Activated gamma-delta T cell treated with anti-CD3 and anti-CD28 coated beads, Interleukin-2, amount 50 U/mL, for 16 hours (primary cell): ENCODE results near the gene RBM4B.
"Not testable (repeated sequence)": the region's sequence is repeated elsewhere in the genome, so short reads cannot be mapped to it uniquely, and the experiment has no call there.

ENCODE experiments used
- DNase-seq: peaks from one replicate; pipeline ENCODE4 v3.0.0-alpha.2; 2020; ENCODE audit warnings: low read depth

The RBM4B gene

GRCh38 chr11:66641834-66642233 lies 35.9 kb downstream of the RBM4B start:
- DNase-seq, result no peak

- not testable (repeated sequence) for DNase-seq
Measured at GRCh38 chr11:66639814-66640340, 37.8 kb downstream of the RBM4B start.

DNA sequence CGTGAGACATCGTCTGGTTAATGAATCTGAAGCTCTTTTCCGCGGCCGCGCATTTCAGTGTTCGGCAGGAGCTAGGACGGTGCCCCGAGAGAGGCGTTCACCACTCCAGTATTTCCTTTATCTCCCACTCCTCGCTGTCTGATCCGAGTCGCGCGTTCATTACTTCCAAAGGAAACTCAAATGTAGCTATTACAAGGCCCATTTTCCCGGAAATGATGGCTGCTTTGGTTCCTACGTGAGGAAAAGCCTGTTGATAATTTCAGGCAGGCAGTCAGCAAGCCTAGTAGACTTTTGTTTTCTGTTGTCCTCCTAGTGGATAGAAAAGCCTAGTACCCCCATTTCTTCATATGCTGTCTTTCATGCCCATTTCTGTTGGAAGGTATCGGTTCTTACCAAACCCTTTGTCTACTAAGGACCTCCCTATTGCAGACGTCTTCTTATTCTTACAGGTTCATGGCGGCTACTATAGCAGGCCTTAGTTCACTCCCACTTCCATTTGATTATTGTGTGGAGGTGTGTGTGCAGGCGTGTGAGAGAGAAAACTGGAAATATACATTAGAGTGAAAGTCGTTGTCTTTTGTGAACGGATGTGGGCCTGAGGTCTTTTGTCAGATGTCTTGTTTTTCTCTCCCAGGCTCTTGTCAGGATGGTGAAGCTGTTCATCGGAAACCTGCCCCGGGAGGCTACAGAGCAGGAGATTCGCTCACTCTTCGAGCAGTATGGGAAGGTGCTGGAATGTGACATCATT lies 38.4 kb downstream of the RBM4B start:
- no peak for DNase-seq

GRCh38 chr11:66638177-66639065 lies 39.3 kb downstream of the RBM4B start, which contains the start of gene RBM4:
RBM4 (plus strand) TSS chr11:66638703; CDS start chr11:66639712, 1,009 bp downstream.
- DNase-seq, result peak; percentile 94

- DNase-seq, result no peak
Measured at GRCh38 chr11:66637557-66638176, 40.0 kb downstream of the RBM4B start.

GRCh38 chr11:66636411-66636810 lies 41.3 kb downstream of the RBM4B start:
- no peak for DNase-seq

DNA sequence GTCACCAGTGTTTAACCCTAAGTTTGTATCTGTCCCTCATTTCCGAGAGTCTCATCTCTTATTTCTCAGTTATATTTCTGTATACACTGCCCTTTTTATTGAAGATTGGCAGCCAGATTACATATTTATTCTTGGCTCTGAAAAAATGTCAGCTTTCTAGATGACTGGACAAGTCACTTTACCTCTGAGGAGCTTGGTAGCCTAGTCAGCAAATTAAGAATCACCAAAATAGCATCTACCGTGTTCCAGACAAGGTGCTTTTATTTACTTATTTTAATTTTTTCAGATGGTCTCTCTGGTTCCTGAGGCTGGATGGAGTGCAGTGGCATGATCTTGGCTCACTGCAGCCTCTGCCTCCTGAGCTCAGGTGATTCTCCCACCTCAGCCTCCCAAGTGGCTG lies 44.7 kb downstream of the RBM4B start:
- DNase-seq, result no peak

GRCh38 chr11:66631883-66632282 lies 45.8 kb downstream of the RBM4B start:
- DNase-seq, result no peak

DNA sequence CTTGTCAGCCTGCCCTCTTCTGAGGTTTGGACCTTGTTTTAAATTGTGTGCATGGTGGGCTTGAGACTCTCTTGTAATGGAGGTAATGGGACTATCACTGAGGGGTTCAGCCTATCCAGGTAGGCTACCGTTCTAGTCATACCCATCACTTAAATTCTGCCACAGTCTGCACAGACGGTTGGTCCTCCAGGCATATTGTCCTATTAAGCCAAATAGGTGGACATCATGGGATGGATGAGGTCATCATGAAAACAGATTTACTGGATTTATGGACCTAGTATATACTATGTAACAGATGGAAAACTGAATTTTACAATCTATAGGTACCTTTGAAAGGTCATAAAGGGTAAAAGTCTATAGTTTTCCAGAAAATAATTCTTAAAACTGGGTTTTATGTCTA lies 48.3 kb downstream of the RBM4B start:
- no peak for DNase-seq

GRCh38 chr11:66628061-66628603 lies 49.6 kb downstream of the RBM4B start:
- DNase-seq, result no peak

GRCh38 chr11:66626926-66627325 lies 50.8 kb downstream of the RBM4B start:
- no peak for DNase-seq

DNA sequence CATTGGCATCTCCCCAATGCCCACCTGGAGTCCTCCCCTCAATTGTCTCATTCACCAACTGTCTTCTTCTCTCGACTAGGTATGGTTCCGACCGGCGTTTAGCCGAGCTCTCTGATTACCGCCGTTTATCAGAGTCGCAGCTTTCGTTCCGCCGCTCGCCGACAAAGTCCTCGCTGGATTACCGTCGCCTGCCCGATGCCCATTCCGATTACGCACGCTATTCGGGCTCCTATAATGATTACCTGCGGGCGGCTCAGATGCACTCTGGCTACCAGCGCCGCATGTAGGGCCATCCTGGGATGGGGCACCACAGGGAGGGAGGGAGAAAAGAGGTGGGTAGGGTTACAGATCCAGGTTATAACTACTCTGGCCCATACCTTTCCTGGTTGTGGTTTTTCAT lies 51.3 kb downstream of the RBM4B start:
- no peak for DNase-seq

DNA sequence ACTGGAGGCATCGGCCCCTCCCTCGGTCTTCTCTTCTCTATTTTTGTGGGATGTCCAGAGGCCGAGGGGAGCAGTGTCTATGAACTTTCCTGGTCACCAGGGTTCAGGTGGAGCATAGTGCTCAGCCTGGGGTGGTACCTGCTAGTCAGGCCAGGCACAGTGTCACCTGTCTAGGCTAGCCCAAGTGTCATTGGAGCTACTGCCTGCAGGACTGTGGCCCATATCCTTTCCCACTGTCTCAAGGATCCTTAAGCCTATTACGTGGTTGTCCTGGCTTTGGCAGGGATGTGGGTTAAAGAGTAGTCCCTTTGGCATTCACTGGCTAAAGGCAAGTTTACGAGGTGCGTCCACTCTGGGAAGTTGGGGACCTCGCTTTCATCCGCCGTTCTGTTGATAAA lies 51.9 kb downstream of the RBM4B start:
- no peak for DNase-seq

DNA sequence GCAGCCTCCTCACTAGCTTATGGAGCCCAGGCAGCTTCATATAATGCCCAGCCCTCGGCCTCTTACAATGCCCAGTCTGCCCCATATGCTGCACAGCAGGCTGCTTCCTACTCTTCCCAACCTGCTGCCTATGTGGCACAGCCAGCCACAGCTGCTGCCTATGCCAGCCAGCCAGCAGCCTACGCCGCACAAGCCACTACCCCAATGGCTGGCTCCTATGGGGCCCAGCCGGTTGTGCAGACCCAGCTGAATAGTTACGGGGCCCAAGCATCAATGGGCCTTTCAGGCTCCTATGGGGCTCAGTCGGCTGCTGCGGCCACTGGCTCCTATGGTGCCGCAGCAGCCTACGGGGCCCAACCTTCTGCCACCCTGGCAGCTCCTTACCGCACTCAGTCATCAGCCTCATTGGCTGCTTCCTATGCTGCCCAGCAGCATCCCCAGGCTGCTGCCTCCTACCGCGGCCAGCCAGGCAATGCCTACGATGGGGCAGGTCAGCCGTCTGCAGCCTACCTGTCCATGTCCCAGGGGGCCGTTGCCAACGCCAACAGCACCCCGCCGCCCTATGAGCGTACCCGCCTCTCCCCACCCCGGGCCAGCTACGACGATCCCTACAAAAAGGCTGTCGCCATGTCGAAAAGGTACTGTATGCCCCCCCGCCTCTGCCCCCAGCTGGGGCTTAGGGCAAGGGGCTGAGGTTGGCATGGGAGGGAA lies 52.5 kb downstream of the RBM4B start:
- DNase-seq, result no peak

GRCh38 chr11:66624450-66624849 lies 53.2 kb downstream of the RBM4B start:
- no peak for DNase-seq

DNA sequence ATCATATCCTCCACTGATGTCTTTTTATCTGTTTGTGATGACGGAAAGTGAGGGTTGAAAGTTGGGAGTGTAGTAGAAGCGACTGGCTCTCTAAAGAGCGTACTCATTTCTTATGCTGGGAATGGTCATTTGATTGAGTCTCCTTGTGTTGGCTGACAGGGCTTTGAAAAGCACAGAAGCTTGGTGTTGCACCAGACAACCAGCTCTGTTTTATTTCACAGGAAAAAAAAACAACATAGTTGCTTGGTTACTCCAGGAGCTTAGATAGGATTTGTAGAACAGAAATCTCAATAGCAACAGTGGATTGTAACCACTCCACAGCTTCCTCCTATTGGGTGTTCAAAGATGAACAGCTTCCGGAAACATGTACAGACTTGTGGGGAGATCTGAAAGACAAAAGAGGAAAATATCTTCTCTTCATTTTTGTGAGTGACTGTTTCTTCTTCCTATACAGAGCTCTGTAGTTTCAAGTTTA lies 58.6 kb downstream of the RBM4B start:
- no peak for DNase-seq

DNA sequence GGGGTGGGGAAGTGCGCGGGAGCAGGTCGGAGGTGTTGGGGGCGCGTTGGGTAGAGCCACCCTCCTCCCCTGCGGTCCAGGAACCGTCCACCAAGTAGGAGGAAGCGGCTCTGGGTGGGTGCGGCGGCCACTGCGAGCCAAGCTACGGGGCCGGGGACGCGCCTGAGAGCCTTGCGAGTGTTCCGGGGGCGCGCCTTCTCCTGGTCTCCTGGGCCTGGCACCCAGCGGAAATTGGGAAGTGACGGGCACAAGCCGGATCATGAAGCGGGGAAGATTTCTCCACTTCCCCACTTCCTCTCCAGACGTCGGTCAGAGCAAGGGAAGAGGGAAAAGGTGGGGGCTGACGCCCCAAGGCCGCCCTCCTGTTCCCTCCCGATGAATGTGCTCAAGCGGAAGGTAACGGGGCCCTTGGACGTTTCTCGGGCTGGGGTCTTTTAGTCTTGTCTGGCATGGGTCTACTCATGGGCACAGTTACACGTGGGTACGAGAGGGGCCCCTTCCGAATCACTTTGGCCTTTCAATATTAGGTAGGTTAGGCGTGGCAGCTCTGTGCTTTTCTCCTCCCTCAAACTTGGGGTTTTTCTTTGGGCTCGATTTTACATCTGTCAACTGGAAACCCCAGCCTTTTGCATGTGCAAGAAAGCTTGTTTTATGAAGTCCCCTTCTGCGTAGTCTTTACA lies 60.4 kb downstream of the RBM4B start:
- DNase-seq, result no peak

DNA sequence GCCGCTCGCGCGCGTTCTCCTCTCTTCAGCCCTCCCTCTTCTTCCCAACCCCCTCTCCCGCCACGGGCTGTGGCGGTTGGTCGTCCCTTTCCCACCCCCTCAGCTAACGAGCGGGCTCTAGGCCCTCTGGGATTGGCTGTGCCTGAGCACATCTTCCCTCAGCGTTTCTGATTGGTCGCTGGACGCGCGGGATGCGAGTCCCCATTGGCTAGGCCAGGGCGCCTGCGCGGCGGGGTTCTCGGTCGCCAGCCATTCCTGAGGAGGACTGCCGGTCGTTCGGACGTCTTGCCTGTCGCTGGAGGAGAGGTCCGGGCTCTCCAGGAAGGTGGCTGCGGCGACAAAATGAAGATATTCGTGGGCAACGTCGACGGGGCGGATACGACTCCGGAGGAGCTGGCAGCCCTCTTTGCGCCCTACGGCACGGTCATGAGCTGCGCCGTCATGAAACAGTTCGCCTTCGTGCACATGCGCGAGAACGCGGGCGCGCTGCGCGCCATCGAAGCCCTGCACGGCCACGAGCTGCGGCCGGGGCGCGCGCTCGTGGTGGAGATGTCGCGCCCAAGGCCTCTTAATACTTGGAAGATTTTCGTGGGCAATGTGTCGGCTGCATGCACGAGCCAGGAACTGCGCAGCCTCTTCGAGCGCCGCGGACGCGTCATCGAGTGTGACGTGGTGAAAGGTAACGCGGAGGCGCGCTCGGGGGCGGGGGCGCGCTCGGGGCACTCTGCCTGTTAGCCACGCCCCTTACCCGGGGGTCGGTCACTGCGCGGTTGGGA lies 61.1 kb downstream of the RBM4B start, which contains the start of gene RBM14:
Gene RBM14 (plus strand): TSS at position 252 of the 776 bp plus-strand sequence. CDS start 91 bp downstream, at position 343.
- DNase-seq, result peak; percentile 97
